Right lobe of liver (tissue), 4 donors: ENCODE data around the gene SHLD1.

Experiments
- POLR2A ChIP-seq: fragments of 450-650 bp; IDR thresholded peaks from one replicate; pipeline ENCODE4 v1.6.1; 2017; ENCODE audit warnings: antibody characterized with exemption, mild to moderate bottlenecking
- TF ChIP-seq, protein P1 (sequence below), 4 donors: fragments of 200-600 bp in 3 of 4; fragments of 450-650 bp in 1 of 4; IDR thresholded peaks; one replicate each; pipeline versions ENCODE4 v1.5.1 to v1.8.0; 2016 to 2022; ENCODE audit warnings: antibody characterized with exemption in 4 of 4, mild to moderate bottlenecking in 2 of 4
- donor health status: DM: no; HTN: no; CAD: no.
- donor health status: DM: no; HTN: no; CAD: no.
- donor health status: DM: no; HTN: yes; CAD: no.

DNA sequence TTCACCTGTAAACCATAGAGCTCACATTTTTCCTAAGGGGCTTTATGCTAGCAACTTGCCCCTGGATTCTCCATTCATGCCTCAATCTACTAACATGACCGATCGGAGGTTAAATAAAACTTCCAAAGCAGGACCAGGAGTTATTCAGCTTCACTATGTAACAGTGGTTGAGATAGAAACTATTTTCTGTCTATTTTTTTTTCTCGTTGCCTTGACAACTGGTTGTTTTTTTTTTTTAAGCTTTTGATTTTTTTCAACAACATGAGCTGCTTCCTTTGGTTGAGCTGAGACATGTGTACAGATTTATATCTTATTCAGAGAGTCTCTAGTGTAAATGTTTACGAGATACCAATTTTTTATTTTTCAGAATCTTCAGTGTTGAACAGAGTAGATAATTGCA, 85.7 kb downstream of the SHLD1 start:
- TF ChIP-seq, protein P1, sequence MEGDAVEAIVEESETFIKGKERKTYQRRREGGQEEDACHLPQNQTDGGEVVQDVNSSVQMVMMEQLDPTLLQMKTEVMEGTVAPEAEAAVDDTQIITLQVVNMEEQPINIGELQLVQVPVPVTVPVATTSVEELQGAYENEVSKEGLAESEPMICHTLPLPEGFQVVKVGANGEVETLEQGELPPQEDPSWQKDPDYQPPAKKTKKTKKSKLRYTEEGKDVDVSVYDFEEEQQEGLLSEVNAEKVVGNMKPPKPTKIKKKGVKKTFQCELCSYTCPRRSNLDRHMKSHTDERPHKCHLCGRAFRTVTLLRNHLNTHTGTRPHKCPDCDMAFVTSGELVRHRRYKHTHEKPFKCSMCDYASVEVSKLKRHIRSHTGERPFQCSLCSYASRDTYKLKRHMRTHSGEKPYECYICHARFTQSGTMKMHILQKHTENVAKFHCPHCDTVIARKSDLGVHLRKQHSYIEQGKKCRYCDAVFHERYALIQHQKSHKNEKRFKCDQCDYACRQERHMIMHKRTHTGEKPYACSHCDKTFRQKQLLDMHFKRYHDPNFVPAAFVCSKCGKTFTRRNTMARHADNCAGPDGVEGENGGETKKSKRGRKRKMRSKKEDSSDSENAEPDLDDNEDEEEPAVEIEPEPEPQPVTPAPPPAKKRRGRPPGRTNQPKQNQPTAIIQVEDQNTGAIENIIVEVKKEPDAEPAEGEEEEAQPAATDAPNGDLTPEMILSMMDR (IDR thresholded peaks at IDR 0.05) = no peak
- no peak for TF ChIP-seq POLR2A
